Kidney (tissue), 14 donors: ENCODE measurements around the gene TFPI. TPM values are rescaled to one million over a fixed set of nuclear protein-coding genes. Genes with fewer than 3 reads are reported as not detected.

ENCODE experiments used
- DNase-seq, 5 donors: peaks; one replicate each; pipeline ENCODE4 v3.0.0-alpha.2; 2013 to 2020
- FAIRE-seq: peaks from 2 replicates; lab custom pipeline; 2012; peaks lifted over from hg19 to GRCh38; lab: Jason Lieb, UNC
- H3K27ac ChIP-seq, 2 donors: one replicate each; pipeline ENCODE4 v1.7.0; 2013; ENCODE audit warnings: low read depth in 2 of 2, low read length in 2 of 2, inconsistent platforms in 1 of 2
- H3K27me3 ChIP-seq: one replicate; pipeline ENCODE4 v1.7.1; 2013; ENCODE audit warnings: low read length, inconsistent platforms; ENCODE audit not compliant: control insufficient read depth, insufficient read depth
- H3K36me3 ChIP-seq, 3 donors: one replicate each; pipeline versions ENCODE4 v1.7.0 to v1.7.1; 2013; ENCODE audit warnings: low read length in 3 of 3, control low read depth in 1 of 3, inconsistent platforms in 1 of 3; ENCODE audit not compliant: insufficient read depth in 3 of 3, control insufficient read depth in 2 of 3
- H3K4me1 ChIP-seq, 3 donors: one replicate each; pipeline versions ENCODE4 v1.7.0 to v1.7.1; 2013; ENCODE audit warnings: low read length in 3 of 3, inconsistent platforms in 1 of 3, low read depth in 1 of 3; ENCODE audit not compliant: control insufficient read depth in 2 of 3, insufficient read depth in 2 of 3
- H3K4me3 ChIP-seq, 3 donors: one replicate each; pipeline versions ENCODE4 v1.7.0 to v1.8.1; 2013; ENCODE audit warnings: low read length in 3 of 3, control low read depth in 1 of 3, inconsistent platforms in 1 of 3
- H3K9ac ChIP-seq, 3 donors: one replicate each; pipeline versions ENCODE4 v1.7.0 to v1.7.1; 2013; ENCODE audit warnings: low read length in 3 of 3, control low read depth in 1 of 3, inconsistent platforms in 1 of 3
- H3K9me3 ChIP-seq, 3 donors: one replicate each; pipeline versions ENCODE4 v1.7.0 to v1.7.1; 2013; ENCODE audit warnings: low read length in 3 of 3, control low read depth in 1 of 3, inconsistent platforms in 1 of 3; ENCODE audit not compliant: control insufficient read depth in 2 of 3, insufficient read depth in 1 of 3
- CTCF ChIP-seq: IDR thresholded peaks from 3 replicates; pipeline ENCODE4 v1.5.1; 2012; ENCODE audit warnings: mild to moderate bottlenecking, moderate library complexity, borderline replicate concordance; ENCODE audit not compliant: insufficient read depth; ENCODE audit errors: extremely low read depth
- intact Hi-C: fragments of 100-400 bp; cut with DNase I; formaldehyde crosslinking; loops from one replicate; pipeline ENCODE4 v1.11.1; 2022
- polyA plus RNA-seq: library from polyadenylated mRNA; stranded (reverse); fragments of 350-450 nt; fragmentation: Illumina TruSeq; extraction: RNeasy Lipid Tissue Mini Kit (QIAGEN cat#74804); gene quantifications from one replicate; pipeline ENCODE4 v1.2.3, GENCODE V29; 2014; ENCODE audit warnings: low read depth, low replicate concordance; ENCODE audit not compliant: insufficient read depth
- total RNA-seq: library from RNA; stranded (reverse); fragmentation: NEBNext Ultra II Directional; extraction: Animal tissue kit (Norgen Biotek cat#: 25700); gene quantifications from one replicate; pipeline ENCODE4 v1.2.1, GENCODE V29; 2021
- donor health status: control.
- donor health status: control.
- donor health status: control.
- donor health status: control.
- donor health status: control.
- donor health status: DM: yes; HTN: yes; CAD: no.
- donor health status: Normal renal cell carcinoma (clear cell type).

The TFPI gene
- total and polyA plus RNA-seq, 2 donors from 2014 or later = 26.2 to 266 TPM

GRCh38 chr2:187548656-187549055, 5.6 kb downstream of the TFPI start:
- H3K4me3 ChIP-seq = no peak overlapping the region
- FAIRE-seq (no peak), DNase-seq (no peak)
- no peaks in the 10 kb centered on the region for H3K9me3 ChIP-seq
- no peaks in the 10 kb centered on the region for H3K27me3 ChIP-seq
- peaks cover 0 to 30% (median 3%) of the 10 kb centered on the region in 3 donors for H3K4me1 ChIP-seq
- TF ChIP-seq CTCF = no peak
- H3K27ac ChIP-seq = peak overlapping the region in 1 of 2 donors; percentile 33
- intact Hi-C loops = no loop called here
- H3K9ac ChIP-seq = no peak overlapping the region
- no peaks in the 10 kb centered on the region for H3K36me3 ChIP-seq

GRCh38 chr2:187547353-187547979, 6.8 kb downstream of the TFPI start:
- H3K9me3 ChIP-seq = no peaks in the 10 kb centered on the region
- TF ChIP-seq CTCF = no peak
- intact Hi-C loops = no loop called here
- H3K36me3 ChIP-seq = no peaks in the 10 kb centered on the region
- DNase-seq = peak in 1 of 5 donors; percentile 40
- peak overlapping the region in 1 of 2 donors; percentile 32 for H3K27ac ChIP-seq
- H3K4me3 ChIP-seq = no peak overlapping the region
- peak; percentile 84 for FAIRE-seq
- peaks cover 0 to 36% (median 3%) of the 10 kb centered on the region in 3 donors for H3K4me1 ChIP-seq
- H3K9ac ChIP-seq = no peak overlapping the region
- H3K27me3 ChIP-seq = no peaks in the 10 kb centered on the region

GRCh38 chr2:187546762-187547333, 7.4 kb downstream of the TFPI start:
- no peaks in the 10 kb centered on the region for H3K36me3 ChIP-seq
- no peaks in the 10 kb centered on the region for H3K27me3 ChIP-seq
- no peaks in the 10 kb centered on the region for H3K9me3 ChIP-seq
- no peak for TF ChIP-seq CTCF
- FAIRE-seq (no peak), DNase-seq (no peak)
- H3K9ac ChIP-seq = no peak overlapping the region
- no peak overlapping the region for H3K4me3 ChIP-seq
- intact Hi-C loops = no loop called here
- H3K27ac ChIP-seq = peak overlapping the region in 1 of 2 donors; percentile 53
- H3K4me1 ChIP-seq = peaks cover 0 to 36% (median 3%) of the 10 kb centered on the region in 3 donors
